ENCODE results near the gene YARS1. TPM values are rescaled to one million over a fixed set of nuclear protein-coding genes. Genes with fewer than 3 reads are reported as not detected.

YARS1 gene
- polyA plus RNA-seq, 1 donor (not counting 4 experiments of a cell fraction or from before 2014, with no cell fraction given) = 68.4 TPM

DNA sequence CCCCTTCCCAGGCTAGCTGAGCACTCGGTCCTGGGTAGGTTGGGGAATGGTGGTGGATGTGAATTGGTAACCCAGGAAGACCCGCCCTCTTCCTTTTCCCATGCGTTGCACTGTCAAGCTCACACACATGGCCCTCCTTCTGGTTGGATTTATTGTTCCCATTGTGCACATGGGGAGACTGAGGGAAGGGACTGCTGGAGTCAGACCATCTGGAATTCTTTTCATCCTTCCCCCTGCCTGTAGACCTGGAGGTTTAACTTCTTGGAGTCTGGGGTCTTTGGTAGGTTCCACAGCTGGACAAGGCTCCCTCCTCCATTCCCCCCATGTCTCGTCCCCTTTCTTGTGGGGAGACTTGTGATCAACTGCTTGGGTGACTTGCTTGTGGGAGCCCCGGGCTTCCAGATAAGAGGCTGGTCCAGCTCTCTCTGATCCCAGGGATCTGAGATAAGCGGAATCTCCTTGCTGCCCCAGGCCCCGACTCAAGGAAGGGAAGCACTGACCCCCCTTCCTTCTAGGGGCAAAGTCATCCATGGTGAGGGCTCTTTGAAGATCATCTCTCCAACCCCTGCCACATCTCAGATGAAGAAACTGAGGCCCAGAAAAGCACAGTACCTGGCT, 58.9 kb downstream of the YARS1 start:
- no peaks in the 10 kb centered on the region for H4K20me1 ChIP-seq (ENCODE audit: control insufficient read depth, extremely low read depth, insufficient read depth, low read length)
- DNase-seq (ENCODE audit: low read depth, low spot score) = no peak
- FAIRE-seq = no peak
- H3K79me2 ChIP-seq (ENCODE audit: control insufficient read depth, insufficient read depth, low read length) = peaks cover 49% of the 10 kb centered on the region
- no peaks in the 10 kb centered on the region for H3K9me1 ChIP-seq (ENCODE audit: control insufficient read depth, extremely low read depth, insufficient read depth, low read length)
- peak overlapping the region; percentile 99 for H3K27ac ChIP-seq (ENCODE audit: control insufficient read depth, insufficient read depth, low read length)
- dilution Hi-C loops (cut with MboI; ENCODE audit: extremely low pct_ligation_motif_present, low sequenced_read_pairs) = no loop called here
- H3K4me1 ChIP-seq (ENCODE audit: control insufficient read depth, extremely low read depth, insufficient read depth, low read length) = peaks cover 75% of the 10 kb centered on the region
- no peak overlapping the region for H2AFZ ChIP-seq (ENCODE audit: control insufficient read depth, low read length)
- H3K4me3 ChIP-seq (ENCODE audit: control insufficient read depth in 2 of 3, extremely low read depth in 1 of 3, insufficient read depth in 2 of 3, low read depth in 1 of 3, low read length in 3 of 3) = no peak overlapping the region
- H3K36me3 ChIP-seq (ENCODE audit: control insufficient read depth in 2 of 2, extremely low read depth in 1 of 2, insufficient read depth in 2 of 2, low read length in 2 of 2) = peaks cover 0 to 6% of the 10 kb centered on the region in 2 experiments
- TF ChIP-seq, protein P1, sequence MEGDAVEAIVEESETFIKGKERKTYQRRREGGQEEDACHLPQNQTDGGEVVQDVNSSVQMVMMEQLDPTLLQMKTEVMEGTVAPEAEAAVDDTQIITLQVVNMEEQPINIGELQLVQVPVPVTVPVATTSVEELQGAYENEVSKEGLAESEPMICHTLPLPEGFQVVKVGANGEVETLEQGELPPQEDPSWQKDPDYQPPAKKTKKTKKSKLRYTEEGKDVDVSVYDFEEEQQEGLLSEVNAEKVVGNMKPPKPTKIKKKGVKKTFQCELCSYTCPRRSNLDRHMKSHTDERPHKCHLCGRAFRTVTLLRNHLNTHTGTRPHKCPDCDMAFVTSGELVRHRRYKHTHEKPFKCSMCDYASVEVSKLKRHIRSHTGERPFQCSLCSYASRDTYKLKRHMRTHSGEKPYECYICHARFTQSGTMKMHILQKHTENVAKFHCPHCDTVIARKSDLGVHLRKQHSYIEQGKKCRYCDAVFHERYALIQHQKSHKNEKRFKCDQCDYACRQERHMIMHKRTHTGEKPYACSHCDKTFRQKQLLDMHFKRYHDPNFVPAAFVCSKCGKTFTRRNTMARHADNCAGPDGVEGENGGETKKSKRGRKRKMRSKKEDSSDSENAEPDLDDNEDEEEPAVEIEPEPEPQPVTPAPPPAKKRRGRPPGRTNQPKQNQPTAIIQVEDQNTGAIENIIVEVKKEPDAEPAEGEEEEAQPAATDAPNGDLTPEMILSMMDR (optimal IDR thresholded peaks at IDR 0.05 in 1 of 3, IDR thresholded peaks at IDR 0.05 in 1 of 3, conservative IDR thresholded peaks at IDR 0.05 in 1 of 3; ENCODE audit: extremely low read depth in 1 of 3, insufficient read depth in 2 of 3, low read length in 3 of 3) = no peak
- H3K9me3 ChIP-seq (ENCODE audit: control insufficient read depth, low read depth, low read length) = no peaks in the 10 kb centered on the region
- H3K4me2 ChIP-seq (ENCODE audit: control insufficient read depth, extremely low read depth, insufficient read depth, low read depth, low read length) = peak overlapping the region; percentile 93
- no peaks in the 10 kb centered on the region for H3K27me3 ChIP-seq (ENCODE audit: control insufficient read depth, extremely low read depth, insufficient read depth, low read length)
- H3K9ac ChIP-seq (ENCODE audit: control insufficient read depth, extremely low read depth, insufficient read depth, low read length) = peak overlapping the region; percentile 90

DNA sequence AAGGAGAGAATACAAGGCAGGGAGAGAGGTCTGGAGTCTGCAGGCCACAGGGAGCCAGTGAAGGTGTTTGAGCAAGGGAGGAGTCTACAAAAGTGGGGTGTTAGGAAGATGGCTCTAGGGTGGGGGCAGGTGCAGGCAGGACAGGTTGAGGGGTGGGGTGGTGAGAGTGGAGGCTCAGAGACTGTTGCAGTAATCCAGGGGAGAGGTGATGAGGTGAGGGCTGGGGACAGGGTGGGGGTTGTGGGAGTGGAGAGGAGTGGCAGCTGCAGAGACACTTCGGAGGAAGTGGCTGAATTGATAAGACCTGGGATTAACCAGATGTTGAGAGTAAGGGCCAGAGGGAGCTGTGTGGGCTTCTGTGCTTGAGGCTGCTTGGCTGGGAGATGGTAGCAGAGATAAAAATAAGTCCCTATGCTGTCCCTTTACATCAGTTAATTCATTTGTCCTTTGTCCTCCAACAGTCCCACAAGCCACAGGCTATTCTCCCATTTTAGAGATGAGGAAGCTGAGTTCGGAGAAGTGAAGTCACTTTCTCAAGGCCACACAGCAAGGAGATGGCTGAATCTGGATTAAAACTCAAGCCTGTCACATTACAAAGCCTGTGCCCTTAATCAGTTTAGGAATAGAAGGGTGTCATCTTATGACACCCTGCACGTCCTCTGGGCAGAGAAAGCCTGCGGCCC, 59.8 kb downstream of the YARS1 start:
- H3K4me3 ChIP-seq (ENCODE audit: control insufficient read depth in 2 of 3, extremely low read depth in 1 of 3, insufficient read depth in 2 of 3, low read depth in 1 of 3, low read length in 3 of 3) = no peak overlapping the region
- no peaks in the 10 kb centered on the region for H3K9me3 ChIP-seq (ENCODE audit: control insufficient read depth, low read depth, low read length)
- peaks cover 71% of the 10 kb centered on the region for H3K4me1 ChIP-seq (ENCODE audit: control insufficient read depth, extremely low read depth, insufficient read depth, low read length)
- H3K9ac ChIP-seq (ENCODE audit: control insufficient read depth, extremely low read depth, insufficient read depth, low read length) = no peak overlapping the region
- H3K36me3 ChIP-seq (ENCODE audit: control insufficient read depth in 2 of 2, extremely low read depth in 1 of 2, insufficient read depth in 2 of 2, low read length in 2 of 2) = peaks cover under 1 to 6% of the 10 kb centered on the region in 2 experiments
- FAIRE-seq (no peak), DNase-seq (ENCODE audit: low read depth, low spot score) (no peak)
- TF ChIP-seq, protein P1 (optimal IDR thresholded peaks at IDR 0.05 in 1 of 3, IDR thresholded peaks at IDR 0.05 in 1 of 3, conservative IDR thresholded peaks at IDR 0.05 in 1 of 3; ENCODE audit: extremely low read depth in 1 of 3, insufficient read depth in 2 of 3, low read length in 3 of 3) = no peak
- no peak for TF ChIP-seq EZH2 (IDR thresholded peaks at IDR 0.05; ENCODE audit: low read length)
- H3K79me2 ChIP-seq (ENCODE audit: control insufficient read depth, insufficient read depth, low read length) = peaks cover 44% of the 10 kb centered on the region
- H3K27me3 ChIP-seq (ENCODE audit: control insufficient read depth, extremely low read depth, insufficient read depth, low read length) = no peaks in the 10 kb centered on the region
- H3K9me1 ChIP-seq (ENCODE audit: control insufficient read depth, extremely low read depth, insufficient read depth, low read length) = no peaks in the 10 kb centered on the region
- peak overlapping the region; percentile 15 for H3K27ac ChIP-seq (ENCODE audit: control insufficient read depth, insufficient read depth, low read length)
- H4K20me1 ChIP-seq (ENCODE audit: control insufficient read depth, extremely low read depth, insufficient read depth, low read length) = no peaks in the 10 kb centered on the region
- no peak overlapping the region for H2AFZ ChIP-seq (ENCODE audit: control insufficient read depth, low read length)
- H3K4me2 ChIP-seq (ENCODE audit: control insufficient read depth, extremely low read depth, insufficient read depth, low read depth, low read length) = no peak overlapping the region
- dilution Hi-C loops (cut with MboI; ENCODE audit: extremely low pct_ligation_motif_present, low sequenced_read_pairs) = no loop called here
